GM12875 (cell line): ENCODE data around the gene OR2B3.

Experiments used
- H3K4me3 ChIP-seq: one replicate; pipeline ENCODE4 v1.5.1; 2011; ENCODE audit warnings: low read depth, low read length, control low read depth
- CTCF ChIP-seq: IDR thresholded peaks from 2 replicates; pipeline ENCODE4 v1.5.1; 2011; ENCODE audit warnings: low read depth, mild to moderate bottlenecking, control low read depth, inconsistent platforms, low read length, moderate library complexity, borderline replicate concordance; ENCODE audit not compliant: insufficient read depth

The OR2B3 gene

GRCh38 chr6:29051680-29052079, 35.4 kb downstream of the OR2B3 start:
- no peak overlapping the region for H3K4me3 ChIP-seq
- TF ChIP-seq CTCF = no peak

GRCh38 chr6:29045075-29045474, 42.0 kb downstream of the OR2B3 start, which contains the start of gene OR2W1:
OR2W1 (minus strand) TSS chr6:29045175; CDS start chr6:29045175, 0 bp downstream.
- TF ChIP-seq CTCF = no peak
- H3K4me3 ChIP-seq = no peak within 1 kb of the TSS
